ENCODE measurements around the gene HTR3B.
A peak's percentile ranks its signal among the peaks of the same experiment; 100 is the strongest.

HTR3B gene

GRCh38 chr11:113947994-113948393 lies 43.4 kb downstream of the HTR3B start:
- no peak for DNase-seq (ENCODE audit: low spot score)

DNA sequence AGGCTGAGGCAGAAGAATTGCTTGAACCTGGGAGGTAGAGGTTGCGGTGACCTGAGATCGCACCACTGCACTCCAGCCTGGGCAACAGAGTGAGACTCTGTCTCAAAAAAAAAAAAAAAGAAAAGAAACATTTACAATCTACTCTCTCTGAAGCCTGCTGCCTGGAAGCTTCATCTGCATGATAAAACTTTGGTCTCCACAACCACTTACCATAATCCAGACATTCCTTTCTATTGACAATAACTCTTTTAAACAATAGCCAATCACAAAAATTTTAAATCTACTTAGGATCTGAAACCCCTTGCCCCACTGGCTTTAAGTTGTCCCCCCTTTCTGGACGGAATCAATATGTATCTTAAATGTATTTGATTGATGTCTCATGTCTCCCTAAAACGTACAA lies 45.3 kb downstream of the HTR3B start:
- DNase-seq (ENCODE audit: low spot score) = no peak

DNA sequence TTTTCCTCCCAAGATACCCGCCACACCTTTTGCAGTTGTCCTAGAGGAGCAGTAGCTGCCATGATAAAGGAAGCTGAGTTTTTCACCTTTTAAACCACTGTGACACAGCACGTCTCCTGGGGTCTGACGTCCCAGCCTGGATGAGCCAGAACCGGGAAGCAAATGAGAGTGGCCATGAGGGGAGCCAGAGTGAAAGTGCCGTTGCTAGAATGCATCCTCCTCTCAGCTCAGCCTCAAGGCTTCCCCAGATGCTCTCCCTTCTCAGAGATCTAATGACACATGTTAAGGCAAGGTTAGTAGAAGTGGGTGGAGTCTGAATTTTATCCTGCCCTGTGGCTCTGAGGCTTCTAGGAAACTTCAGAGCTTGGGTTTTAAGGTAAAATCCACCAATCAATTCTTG lies 46.9 kb downstream of the HTR3B start:
- DNase-seq (ENCODE audit: low spot score) = no peak

DNA sequence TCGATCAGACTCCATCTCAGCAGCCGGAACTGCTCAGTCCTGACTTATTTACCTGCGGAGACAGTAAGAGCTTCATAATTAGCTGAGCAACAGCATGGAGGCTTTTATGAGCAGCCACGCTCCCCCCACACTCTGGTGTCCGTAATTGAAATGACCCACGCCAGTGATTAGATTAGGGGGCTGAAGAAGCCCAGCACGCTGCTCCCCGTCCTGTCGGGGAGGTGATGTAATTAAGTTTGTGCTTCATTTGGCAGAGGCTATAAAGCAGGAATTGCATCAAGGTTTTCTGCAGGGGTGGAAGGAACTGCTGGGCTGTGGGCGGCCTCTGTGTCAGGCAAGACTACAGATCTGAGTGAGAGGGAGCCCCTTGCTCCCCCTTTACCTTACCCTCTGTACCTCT lies 47.5 kb downstream of the HTR3B start:
- DNase-seq (ENCODE audit: low spot score) = no peak

DNA sequence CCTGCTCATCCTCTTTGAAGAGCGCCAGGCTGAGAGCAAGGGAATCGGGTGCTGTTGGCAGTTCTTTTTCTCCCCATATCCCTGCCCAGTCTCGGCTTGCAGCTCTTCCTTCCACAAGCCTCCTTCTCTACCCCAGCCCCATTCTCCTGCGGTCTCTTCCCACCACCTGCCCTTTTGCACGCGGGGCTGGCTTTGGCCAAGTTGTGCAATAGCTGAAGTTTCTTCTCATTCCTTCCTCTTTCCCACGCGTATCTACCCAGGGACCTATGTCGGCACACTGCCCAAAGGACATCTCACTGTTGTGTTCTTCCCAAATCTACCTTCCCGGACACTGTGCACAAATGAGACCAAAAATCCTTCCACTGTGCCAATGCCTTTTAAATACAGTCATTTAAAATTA lies 48.0 kb downstream of the HTR3B start:
- DNase-seq (ENCODE audit: low spot score) = no peak

DNA sequence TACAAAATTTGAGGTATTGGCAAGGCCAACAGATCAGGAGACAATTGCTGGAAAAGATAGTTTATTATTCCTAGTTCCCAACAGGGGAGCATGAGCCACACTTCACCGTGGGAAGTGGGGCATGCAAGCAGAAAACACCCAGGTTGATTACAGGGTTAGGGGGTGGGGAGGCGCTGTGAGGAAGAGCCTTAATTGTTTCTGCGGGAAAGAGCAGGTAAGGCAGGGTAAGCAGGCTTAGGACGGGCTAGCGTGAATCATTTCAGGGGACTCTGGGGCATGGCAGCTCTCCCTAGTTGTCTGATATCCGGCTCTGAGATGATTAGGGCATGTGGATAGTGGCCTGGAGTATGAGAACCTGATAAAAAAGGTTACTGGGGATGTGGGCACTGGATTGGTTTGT lies 49.6 kb downstream of the HTR3B start:
- no peak for DNase-seq (ENCODE audit: low spot score)

DNA sequence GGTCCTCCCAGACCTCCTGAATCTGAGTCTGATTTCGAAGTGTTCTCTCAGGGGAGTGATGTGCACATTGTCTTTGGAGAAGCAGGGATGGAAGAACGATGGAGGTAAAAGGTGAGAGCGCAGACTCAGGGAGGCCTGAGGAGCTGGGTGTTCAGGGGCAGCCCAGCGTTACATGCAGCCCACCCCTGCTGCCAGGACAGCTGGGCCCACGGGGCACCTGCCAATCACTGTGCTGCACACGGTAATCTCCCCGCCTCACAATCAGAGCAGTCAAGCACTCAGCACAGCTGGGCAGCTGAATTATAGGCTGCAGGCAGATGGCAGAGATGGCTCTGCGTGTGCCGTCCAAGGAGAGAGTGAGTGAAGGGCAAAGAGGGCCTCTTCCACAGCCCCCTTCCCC lies 52.4 kb downstream of the HTR3B start:
- no peak for DNase-seq (ENCODE audit: low spot score)

- DNase-seq (ENCODE audit: low spot score) = no peak
These were observed 56.2 kb downstream of the HTR3B start for GRCh38 chr11:113960702-113961330.

- DNase-seq (ENCODE audit: low spot score) = no peak
These were observed 62.8 kb downstream of the HTR3B start for GRCh38 chr11:113967361-113967760.

- no peak for DNase-seq (ENCODE audit: low spot score)
These were observed 67.1 kb downstream of the HTR3B start for GRCh38 chr11:113971506-113972195.

DNA sequence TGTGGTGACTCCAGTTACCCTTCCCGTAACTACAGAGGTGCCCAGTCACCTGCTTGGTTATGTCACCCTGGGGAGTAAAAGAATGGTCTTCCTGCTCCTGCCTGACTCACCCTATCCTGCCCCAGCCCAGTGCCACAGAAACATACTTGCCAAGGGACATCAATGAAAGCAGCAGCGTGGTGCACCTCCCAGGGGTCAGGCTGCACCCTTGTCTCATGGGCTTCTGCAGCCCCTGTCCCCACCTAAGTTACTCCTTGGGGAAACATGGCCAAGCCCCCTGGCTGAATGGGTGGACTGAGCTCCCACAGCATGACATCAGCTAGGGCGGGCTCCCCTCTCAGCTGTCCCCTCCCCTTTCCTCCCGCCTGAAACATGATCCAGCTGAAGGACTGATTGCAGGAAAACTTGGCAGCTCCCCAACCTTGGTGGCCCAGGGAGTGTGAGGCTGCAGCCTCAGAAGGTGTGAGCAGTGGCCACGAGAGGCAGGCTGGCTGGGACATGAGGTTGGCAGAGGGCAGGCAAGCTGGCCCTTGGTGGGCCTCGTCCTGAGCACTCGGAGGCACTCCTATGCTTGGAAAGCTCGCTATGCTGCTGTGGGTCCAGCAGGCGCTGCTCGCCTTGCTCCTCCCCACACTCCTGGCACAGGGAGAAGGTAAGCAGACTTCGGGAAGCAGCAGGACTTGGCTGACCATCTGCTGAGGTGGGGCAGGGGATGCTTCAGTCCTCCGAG lies 70.3 kb downstream of the HTR3B start, which contains the start of gene HTR3A:
Gene HTR3A (plus strand): TSS at position 368 of the 730 bp plus-strand sequence. CDS start 218 bp downstream, at position 586.
- DNase-seq (ENCODE audit: low spot score) = no peak

DNA sequence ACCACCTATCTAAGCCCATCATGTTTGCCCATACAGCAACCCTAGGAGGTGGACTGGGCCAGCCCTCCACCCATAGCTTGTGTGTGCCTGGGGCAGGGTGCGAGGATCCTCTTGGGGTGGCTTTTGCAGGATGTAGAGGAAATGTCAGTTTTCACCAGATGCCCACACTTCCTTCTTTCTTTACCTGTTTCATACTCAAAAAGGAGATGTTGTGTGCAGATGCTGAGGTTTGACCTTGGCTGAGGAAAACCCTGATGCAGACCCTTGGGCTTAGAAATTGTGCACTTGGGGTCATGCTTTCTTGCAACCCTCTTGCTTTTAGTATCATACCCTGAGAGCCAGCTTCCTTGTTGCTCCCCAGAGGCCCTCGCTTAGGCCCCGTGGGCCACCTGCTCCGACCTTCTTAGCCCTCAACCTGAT lies 72.5 kb downstream of the HTR3B start:
- no peak for DNase-seq (ENCODE audit: low spot score)

- no peak for DNase-seq (ENCODE audit: low spot score)
These were observed 73.1 kb downstream of the HTR3B start for GRCh38 chr11:113977701-113978100.

DNA sequence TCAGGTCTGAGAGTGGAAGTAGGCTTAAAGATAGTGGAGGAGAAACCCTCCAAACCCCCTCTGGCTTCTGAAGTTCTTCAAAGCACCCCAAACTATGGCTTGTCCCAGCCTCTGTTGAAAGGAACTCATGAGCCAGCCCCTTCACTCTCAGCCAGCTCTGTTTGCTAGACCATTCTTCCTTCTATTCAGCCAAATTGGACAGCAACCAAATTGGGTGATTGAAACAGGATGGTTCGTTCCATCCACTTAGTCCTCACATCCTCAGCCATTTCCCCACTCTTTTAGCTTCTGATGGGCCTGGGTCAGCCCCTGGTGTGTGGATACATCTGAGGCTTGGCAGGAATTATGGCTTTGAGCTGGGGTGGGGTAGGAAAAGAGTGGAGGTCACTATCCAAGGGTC lies 74.8 kb downstream of the HTR3B start:
- DNase-seq (ENCODE audit: low spot score) = no peak

GRCh38 chr11:113980785-113981184 lies 76.2 kb downstream of the HTR3B start:
- DNase-seq (ENCODE audit: low spot score) = no peak

- DNase-seq (ENCODE audit: low spot score) = no peak
These were observed 77.7 kb downstream of the HTR3B start for GRCh38 chr11:113982306-113982705.

- no peak for DNase-seq (ENCODE audit: low spot score)
These were observed 80.2 kb downstream of the HTR3B start for GRCh38 chr11:113984781-113985180.

DNA sequence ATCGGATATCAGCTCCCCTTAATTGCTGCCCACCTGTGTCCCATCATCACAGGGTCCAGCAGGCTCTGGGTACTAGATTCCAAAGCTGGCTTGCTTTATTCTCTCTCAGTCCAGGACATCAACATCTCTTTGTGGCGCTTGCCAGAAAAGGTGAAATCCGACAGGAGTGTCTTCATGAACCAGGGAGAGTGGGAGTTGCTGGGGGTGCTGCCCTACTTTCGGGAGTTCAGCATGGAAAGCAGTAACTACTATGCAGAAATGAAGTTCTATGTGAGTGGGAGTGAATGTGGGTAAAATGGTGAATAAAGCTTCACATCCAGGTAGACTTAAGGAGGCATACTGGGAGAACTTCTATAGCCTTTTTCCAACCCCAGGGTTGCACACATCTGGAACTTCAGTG lies 81.3 kb downstream of the HTR3B start:
- no peak for DNase-seq (ENCODE audit: low spot score)

- no peak for DNase-seq (ENCODE audit: low spot score)
These were observed 82.0 kb downstream of the HTR3B start for GRCh38 chr11:113986351-113987140.

- no peak for DNase-seq (ENCODE audit: low spot score)
These were observed 84.8 kb downstream of the HTR3B start for GRCh38 chr11:113989381-113989780.

GRCh38 chr11:113989916-113990315 lies 85.3 kb downstream of the HTR3B start:
- no peak for DNase-seq (ENCODE audit: low spot score)

DNA sequence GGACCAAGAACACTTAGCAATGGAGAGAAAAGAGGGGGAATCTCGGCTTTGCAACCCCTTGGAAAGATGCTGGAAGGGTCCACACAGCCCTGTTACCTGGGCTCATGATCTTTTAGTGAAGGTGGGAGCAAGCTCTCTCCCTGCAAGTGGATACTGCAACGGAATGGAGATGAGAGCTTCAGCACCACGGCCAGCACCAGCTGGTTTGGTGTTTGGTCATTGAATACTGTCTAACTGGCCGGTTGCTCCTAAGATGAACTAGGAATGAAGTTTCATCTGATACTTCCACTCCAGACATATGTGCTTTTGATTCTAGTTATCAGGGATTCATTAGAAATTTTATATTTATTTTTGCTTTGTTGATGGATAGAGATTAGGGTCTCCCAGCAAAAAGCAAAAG lies 86.6 kb downstream of the HTR3B start:
- peak; percentile 48 for DNase-seq (ENCODE audit: low spot score)

Measured in RKO (cell line).